NOMO-1 treated with DMSO at 0.1 percent for 48 hours (cell line): ENCODE data around the gene ZNF335.
"Not testable (repeated sequence)": the region's sequence is repeated elsewhere in the genome, so short reads cannot be mapped to it uniquely, and the experiment has no call there.

Experiments
- DNase-seq: peaks from one replicate; lab custom pipeline; 2025; ENCODE audit not compliant: unreplicated experiment; lab: John Stamatoyannopoulos, UW

The ZNF335 gene

GRCh38 chr20:45957021-45957941, 14.7 kb downstream of the ZNF335 start:
- DNase-seq, result no peak

- not testable (repeated sequence) for DNase-seq
These were observed 15.7 kb downstream of the ZNF335 start for GRCh38 chr20:45956326-45956725.

- no peak for DNase-seq
These were observed 18.3 kb downstream of the ZNF335 start for GRCh38 chr20:45953672-45954071.

- DNase-seq, result no peak
These were observed 19.1 kb downstream of the ZNF335 start for GRCh38 chr20:45952861-45953260.

GRCh38 chr20:45951925-45952834, 19.8 kb downstream of the ZNF335 start:
- DNase-seq, result no peak

- DNase-seq, result no peak
These were observed 21.7 kb downstream of the ZNF335 start for GRCh38 chr20:45950330-45950646.

GRCh38 chr20:45949542-45950329, 22.3 kb downstream of the ZNF335 start:
- no peak for DNase-seq

GRCh38 chr20:45948742-45949541, 23.1 kb downstream of the ZNF335 start:
- no peak for DNase-seq

GRCh38 chr20:45948261-45948733, 23.7 kb downstream of the ZNF335 start:
- no peak for DNase-seq

GRCh38 chr20:45947110-45947866, 24.7 kb downstream of the ZNF335 start:
- DNase-seq, result no peak

- DNase-seq, result peak; percentile 99
These were observed 25.6 kb downstream of the ZNF335 start for GRCh38 chr20:45946149-45946970.

GRCh38 chr20:45945678-45946148, 26.3 kb downstream of the ZNF335 start:
- peak; percentile 65 for DNase-seq

GRCh38 chr20:45944965-45945677, 26.9 kb downstream of the ZNF335 start:
- DNase-seq, result no peak

GRCh38 chr20:45944151-45944964, 27.6 kb downstream of the ZNF335 start:
- DNase-seq, result peak; percentile 81

GRCh38 chr20:45943613-45944012, 28.4 kb downstream of the ZNF335 start:
- DNase-seq, result no peak

- DNase-seq, result no peak
These were observed 31.5 kb downstream of the ZNF335 start for GRCh38 chr20:45940469-45940868.

GRCh38 chr20:45940053-45940452, 31.9 kb downstream of the ZNF335 start:
- no peak for DNase-seq
